PC-3 (cell line): ENCODE measurements around the gene CUL4A. TPM values are rescaled to one million over a fixed set of nuclear protein-coding genes. Genes with fewer than 3 reads are reported as not detected.
A peak's percentile ranks its signal among the peaks of the same experiment; 100 is the strongest.

Source experiments
- ATAC-seq: fragments of 200-7000 bp; cut with Tn5 transposase; 2 replicates; pipeline ENCODE4 v1.9.1; 2020; ENCODE audit warnings: mild to moderate bottlenecking, moderate library complexity
- BruUV-seq: library from RNA; stranded (reverse); fragments of 400-500 nt; replicated peaks from 2 replicates; lab custom pipeline; 2021; lab: Mats Ljungman, UMichigan
- CTCF ChIA-PET: fragments of 300-600 bp; sonication (Branson Sonifier 250); formaldehyde crosslinking; loops from one replicate; lab custom pipeline; 2022; ENCODE audit warnings: antibody characterized with exemption; lab: Charles Lee
- POLR2A ChIA-PET: fragments of 300-600 bp; sonication (Branson Sonifier 250); formaldehyde crosslinking; loops from one replicate; lab custom pipeline; 2022; ENCODE audit warnings: antibody characterized with exemption; ENCODE audit not compliant: unreplicated experiment; lab: Charles Lee
- DNase-seq: peaks from one replicate; pipeline ENCODE4 v3.0.0-alpha.2; 2015
- H2AFZ ChIP-seq: fragments of 300-600 bp; sonication (generic); 2 replicates; pipeline ENCODE4 v1.6.0; 2016; ENCODE audit warnings: antibody characterized with exemption, low read length
- H3F3A ChIP-seq: fragments of 300-600 bp; sonication (generic); one replicate; pipeline ENCODE4 v1.6.0; 2017; ENCODE audit warnings: antibody characterized with exemption, low read length, control low read depth, mild to moderate bottlenecking; ENCODE audit not compliant: unreplicated experiment
- H3K27ac ChIP-seq: fragments of 300-600 bp; sonication (generic); 2 replicates; pipeline ENCODE4 v1.5.1; 2016; ENCODE audit warnings: mild to moderate bottlenecking, low read length
- H3K27me3 ChIP-seq: fragments of 300-600 bp; sonication (generic); 2 replicates; pipeline ENCODE4 v1.6.1; 2016; ENCODE audit warnings: low read length, mixed read lengths
- H3K36me3 ChIP-seq: fragments of 300-600 bp; sonication (generic); 2 replicates; pipeline ENCODE4 v1.6.1; 2016; ENCODE audit warnings: low read depth, mixed run types, low read length, mixed read lengths
- H3K4me1 ChIP-seq: fragments of 300-600 bp; sonication (generic); 2 replicates; pipeline ENCODE4 v1.5.1; 2016; ENCODE audit warnings: low read length; ENCODE audit not compliant: insufficient read depth
- H3K4me2 ChIP-seq: fragments of 300-600 bp; sonication (generic); 2 replicates; pipeline ENCODE4 v1.6.0; 2016; ENCODE audit warnings: low read length
- H3K4me3 ChIP-seq: fragments of 300-600 bp; sonication (generic); 2 replicates; pipeline ENCODE4 v1.5.1; 2016; ENCODE audit warnings: mild to moderate bottlenecking, low read length, mixed read lengths
- H3K79me2 ChIP-seq: fragments of 300-600 bp; sonication (generic); 2 replicates; pipeline ENCODE4 v1.6.1; 2017; ENCODE audit warnings: low read length, mixed read lengths
- H3K9ac ChIP-seq: fragments of 300-600 bp; sonication (generic); 2 replicates; pipeline ENCODE4 v1.6.0; 2016; ENCODE audit warnings: mild to moderate bottlenecking, low read length
- H3K9me2 ChIP-seq: fragments of 300-600 bp; sonication (generic); replicated peaks from 2 replicates; pipeline ENCODE4 v1.6.1; 2016; ENCODE audit warnings: mixed run types, low read length, mixed read lengths
- H3K9me3 ChIP-seq: fragments of 300-600 bp; sonication (generic); 2 replicates; pipeline ENCODE4 v1.6.1; 2016; ENCODE audit warnings: low read length, mixed read lengths
- H4K20me1 ChIP-seq: fragments of 300-600 bp; sonication (generic); 2 replicates; pipeline ENCODE4 v1.6.1; 2016; ENCODE audit warnings: low read length, mixed read lengths
- CTCF ChIP-seq: fragments of 300-600 bp; sonication (generic); conservative IDR thresholded peaks from 2 replicates; pipeline ENCODE4 v1.5.1; 2017; ENCODE audit warnings: antibody characterized with exemption, low read depth, mild to moderate bottlenecking, low read length
- EZH2 ChIP-seq: fragments of 300-600 bp; sonication (generic); IDR thresholded peaks from one replicate; pipeline ENCODE4 v1.6.1; 2017; ENCODE audit warnings: antibody characterized with exemption, mild to moderate bottlenecking, low read length; ENCODE audit not compliant: unreplicated experiment
- EZH2phosphoT487 ChIP-seq: fragments of 300-600 bp; sonication (generic); IDR thresholded peaks from 2 replicates; pipeline ENCODE4 v1.6.1; 2018; ENCODE audit warnings: mild to moderate bottlenecking, antibody characterized with exemption, low read length, borderline replicate concordance
- intact Hi-C: fragments of 100-400 bp; cut with micrococcal nuclease; formaldehyde crosslinking; loops from 2 replicates; pipeline ENCODE4 v1.9.0; 2023
- total RNA-seq: library from RNA; depleted of rRNA; stranded (reverse); fragments of >200 nt; gene quantifications from 2 replicates; pipeline ENCODE4 v1.2.3, GENCODE V29; 2014

CUL4A gene
- total RNA-seq, 1 experiment from 2014 or later: 82.4 TPM

GRCh38 chr13:113231306-113232207, 22.1 kb downstream of the CUL4A start:
- no TSS peak for BruUV-seq
- no peaks in the 10 kb centered on the region; the same call in 1 of the 2 replicates for H3K36me3 ChIP-seq

GRCh38 chr13:113232208-113233003, 23.0 kb downstream of the CUL4A start:
- H3K9ac ChIP-seq: no peak overlapping the region
- H3K9me2 ChIP-seq: no peaks in the 10 kb centered on the region
- ATAC-seq (no peak), DNase-seq (no peak)
- intact Hi-C loops: no loop called here
- no peaks in the 10 kb centered on the region; the same call in 1 of the 2 replicates for H3K36me3 ChIP-seq
- no peak overlapping the region for H3K4me3 ChIP-seq
- H3K27ac ChIP-seq: no peak overlapping the region
- no peaks in the 10 kb centered on the region for H3F3A ChIP-seq
- ChIA-PET POLR2A (no interaction called here), CTCF (no interaction called here)
- H3K4me2 ChIP-seq: no peak overlapping the region
- H3K9me3 ChIP-seq: no peaks in the 10 kb centered on the region
- H3K4me1 ChIP-seq: no peaks in the 10 kb centered on the region
- H3K79me2 ChIP-seq: no peaks in the 10 kb centered on the region
- TSS peak; percentile 4 for BruUV-seq
- no peak overlapping the region for H2AFZ ChIP-seq
- TF ChIP-seq CTCF (no peak), EZH2 (no peak), EZH2phosphoT487 (no peak)
- no peaks in the 10 kb centered on the region for H3K27me3 ChIP-seq
- no peaks in the 10 kb centered on the region for H4K20me1 ChIP-seq

More at GRCh38 chr13:113231306-113232207, 22.1 kb downstream of the CUL4A start:
- no peak overlapping the region for H2AFZ ChIP-seq
- H3K4me3 ChIP-seq: no peak overlapping the region
- TF ChIP-seq EZH2: no peak
- TF ChIP-seq CTCF: no peak
- CTCF ChIA-PET: no interaction called here
- H3K4me2 ChIP-seq: no peak overlapping the region
- H3K4me1 ChIP-seq: no peaks in the 10 kb centered on the region
- no peak overlapping the region for H3K9ac ChIP-seq
- POLR2A ChIA-PET: no interaction called here
- DNase-seq: no peak
- no peaks in the 10 kb centered on the region for H3K9me2 ChIP-seq
- intact Hi-C loops: no loop called here
- no peaks in the 10 kb centered on the region for H3K79me2 ChIP-seq
- H4K20me1 ChIP-seq: no peaks in the 10 kb centered on the region
- no peak for ATAC-seq
- H3K9me3 ChIP-seq: no peaks in the 10 kb centered on the region
- no peaks in the 10 kb centered on the region for H3K27me3 ChIP-seq
- no peak overlapping the region for H3K27ac ChIP-seq
- no peaks in the 10 kb centered on the region for H3F3A ChIP-seq
